Astrocyte of the cerebellum (primary cell): ENCODE results near the gene TENT4A.

Source experiments
- DNase-seq: peaks from one replicate; pipeline ENCODE4 v3.0.0-alpha.2; 2011; ENCODE audit warnings: low read depth
- H3K4me3 ChIP-seq: 2 replicates; pipeline ENCODE4 v1.5.1; 2011; ENCODE audit warnings: mild to moderate bottlenecking, low read depth, low read length, moderate library complexity
- CTCF ChIP-seq: IDR thresholded peaks from 2 replicates; pipeline ENCODE4 v1.5.1; 2012; ENCODE audit warnings: low read length, low read depth, moderate library complexity, mild to moderate bottlenecking; ENCODE audit errors: missing control alignments
- in situ Hi-C: cut with HindIII; loops from 2 replicates; pipeline ENCODE4 v1.10.0; 2017; ENCODE audit warnings: low sequenced_read_pairs

TENT4A gene

GRCh38 chr5:6732634-6733410, 19.6 kb downstream of the TENT4A start:
- TF ChIP-seq CTCF = no peak
- DNase-seq = peak; percentile 18
- in situ Hi-C loops = loop anchor here (25.0 kb wide), 1 partner anchor 1246 kb away; no protein-coding TSS in a partner anchor
- H3K4me3 ChIP-seq = peak overlapping the region; percentile 14

GRCh38 chr5:6733411-6734242, 20.4 kb downstream of the TENT4A start:
- DNase-seq = peak; percentile 38
- in situ Hi-C loops = loop anchor here (25.0 kb wide), 1 partner anchor 1246 kb away; no protein-coding TSS in a partner anchor
- TF ChIP-seq CTCF = no peak
- H3K4me3 ChIP-seq = no peak overlapping the region

GRCh38 chr5:6734243-6734700, 21.0 kb downstream of the TENT4A start:
- no peak for TF ChIP-seq CTCF

GRCh38 chr5:6734781-6735180, 21.5 kb downstream of the TENT4A start:
- in situ Hi-C loops = loop anchor here (25.0 kb wide), 1 partner anchor 1247 kb away; no protein-coding TSS in a partner anchor
- H3K4me3 ChIP-seq = no peak overlapping the region
- no peak for TF ChIP-seq CTCF
- no peak for DNase-seq

More at GRCh38 chr5:6734243-6734700, 21.0 kb downstream of the TENT4A start:
- peak; percentile 23 for DNase-seq
- no peak overlapping the region for H3K4me3 ChIP-seq
- in situ Hi-C loops = loop anchor here (25.0 kb wide), 1 partner anchor 1247 kb away; no protein-coding TSS in a partner anchor

- no peak overlapping the region for H3K4me3 ChIP-seq
- DNase-seq = no peak
- TF ChIP-seq CTCF = no peak
- in situ Hi-C loops = loop anchor here (25.0 kb wide), 1 partner anchor 1249 kb away; no protein-coding TSS in a partner anchor
These were observed 22.9 kb downstream of the TENT4A start for GRCh38 chr5:6736106-6736505.

GRCh38 chr5:6736524-6737042, 23.4 kb downstream of the TENT4A start:
- in situ Hi-C loops = loop anchor here (25.0 kb wide), 1 partner anchor 1249 kb away; no protein-coding TSS in a partner anchor
- TF ChIP-seq CTCF = no peak
- no peak overlapping the region for H3K4me3 ChIP-seq
- DNase-seq = no peak
